Activated CD4-positive, alpha-beta memory T cell treated with anti-CD3 and anti-CD28 coated beads for 36 hours (primary cell): Measurements from ENCODE around the gene SPTBN1. TPM values are rescaled to one million over a fixed set of nuclear protein-coding genes. Genes with fewer than 3 reads are reported as not detected.

Experiments
- CTCF ChIA-PET: fragments of 350-600 bp; sonication (Branson Sonifier 250); formaldehyde crosslinking; loops from one replicate; lab custom pipeline; 2021; ENCODE audit warnings: antibody characterized with exemption, inconsistent platforms; lab: Charles Lee
- POLR2A ChIA-PET: fragments of 350-600 bp; sonication (Branson Sonifier 250); formaldehyde crosslinking; loops from one replicate; lab custom pipeline; 2021; ENCODE audit warnings: antibody characterized with exemption; lab: Charles Lee
- DNase-seq: peaks from one replicate; pipeline ENCODE4 v3.0.0-alpha.2; 2020
- H3K27ac Mint-ChIP-seq: one replicate; pipeline ENCODE4 v1.8.0; 2021; ENCODE audit warnings: mixed read lengths
- H3K27me3 Mint-ChIP-seq: one replicate; pipeline ENCODE4 v1.8.0; 2021; ENCODE audit warnings: mixed read lengths
- H3K36me3 Mint-ChIP-seq: one replicate; pipeline ENCODE4 v1.8.0; 2021; ENCODE audit warnings: mixed read lengths
- H3K4me1 Mint-ChIP-seq: one replicate; pipeline ENCODE4 v1.8.0; 2021; ENCODE audit warnings: low read depth, mixed read lengths
- H3K4me3 Mint-ChIP-seq: one replicate; pipeline ENCODE4 v1.8.0; 2021; ENCODE audit warnings: mild to moderate bottlenecking, mixed read lengths
- H3K9me3 Mint-ChIP-seq: one replicate; pipeline ENCODE4 v1.8.0; 2021; ENCODE audit warnings: mixed read lengths
- intact Hi-C: fragments of 100-400 bp; cut with micrococcal nuclease; formaldehyde crosslinking; loops from one replicate; pipeline ENCODE4 v1.15.1; 2023
- total RNA-seq, 2 experiments: library from RNA; stranded (reverse); gene quantifications; one replicate each; pipeline ENCODE4 v1.2.3, GENCODE V29; 2021

Gene SPTBN1
- total RNA-seq, 2 experiments from 2014 or later, result 67.5 to 68.1 TPM

DNA sequence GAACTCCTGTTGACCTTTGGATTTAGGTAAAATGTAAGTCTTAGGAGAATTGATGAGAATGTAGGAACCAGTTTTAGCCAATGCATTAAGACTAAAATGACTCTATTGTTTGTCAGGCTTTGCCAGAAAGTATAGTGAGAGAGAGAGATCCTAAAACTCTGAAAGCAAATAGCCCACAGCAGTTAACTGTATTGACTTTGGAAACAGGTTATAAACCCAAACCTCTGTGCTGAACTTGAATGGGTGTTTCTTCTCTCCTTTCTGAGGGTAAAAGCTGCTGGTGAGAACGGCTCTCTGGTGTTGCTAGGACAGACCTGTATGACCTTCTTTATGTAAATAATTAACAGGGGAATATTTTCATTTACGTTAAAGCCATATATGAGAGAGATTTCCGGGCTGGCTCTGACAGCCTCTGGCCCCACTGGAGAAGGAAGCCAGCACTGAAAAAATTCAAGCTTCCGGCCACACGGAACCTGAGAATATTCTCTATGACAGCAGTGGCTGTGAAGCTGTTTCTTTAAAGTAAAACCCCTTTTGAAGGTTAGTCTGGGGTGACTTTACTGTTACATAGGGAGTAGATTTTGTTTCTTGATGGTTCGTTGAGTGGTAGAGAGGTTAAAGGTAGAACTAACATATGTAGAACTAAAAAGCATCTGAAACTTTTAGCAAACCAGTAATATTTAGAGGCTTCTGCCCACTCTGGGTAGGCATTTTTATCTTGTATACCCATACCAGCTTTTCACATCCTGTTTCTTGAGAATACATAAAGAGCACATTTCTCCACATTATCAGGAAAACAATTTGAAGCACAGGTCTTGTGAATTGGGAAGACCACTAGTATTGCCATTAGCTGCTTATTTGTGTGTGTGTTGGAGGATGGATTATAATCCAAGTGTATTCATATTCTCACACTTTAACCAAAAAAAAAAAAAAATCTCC is 123.8 kb downstream of the SPTBN1 start:
- Mint-ChIP-seq H3K27me3 (no peaks in the 10 kb centered on the region), H3K4me1 (peaks cover 90% of the 10 kb centered on the region), H3K27ac (peak overlapping the region; percentile 81), H3K9me3 (no peaks in the 10 kb centered on the region), H3K36me3 (peaks cover 5% of the 10 kb centered on the region), H3K4me3 (peak overlapping the region; percentile 51)
- ChIA-PET POLR2A (interaction anchor here (0.5 to 3.5 kb wide), 7 partner anchors 9 to 1029 kb away, joined by 3 to 25 read pairs (median 3); no protein-coding TSS in a partner anchor), CTCF (interaction anchor here (0.7 to 1.1 kb wide), 3 partner anchors 8 to 22 kb away, joined by 3 to 5 read pairs (median 3); no protein-coding TSS in a partner anchor)
- intact Hi-C loops, result loop anchor here (10.0 kb wide), 2 partner anchors 555 to 795 kb away; partner anchors contain the start of genes ASB3 and ERLEC1
- DNase-seq, result no peak

GRCh38 chr2:54581326-54582039 is 125.4 kb downstream of the SPTBN1 start:
- POLR2A ChIA-PET, result interaction anchor here (0.7 to 3.5 kb wide), 5 partner anchors 9 to 22 kb away, joined by 3 to 25 read pairs (median 5); no protein-coding TSS in a partner anchor
- H3K27me3 Mint-ChIP-seq, result no peaks in the 10 kb centered on the region
- no peaks in the 10 kb centered on the region for H3K9me3 Mint-ChIP-seq
- H3K4me3 Mint-ChIP-seq, result no peak overlapping the region
- peak overlapping the region; percentile 47 for H3K27ac Mint-ChIP-seq
- intact Hi-C loops, result no loop called here
- CTCF ChIA-PET, result interaction anchor here (0.5 to 1.6 kb wide), 6 partner anchors 10 to 971 kb away, joined by 3 to 7 read pairs (median 4); no protein-coding TSS in a partner anchor
- peaks cover 91% of the 10 kb centered on the region for H3K4me1 Mint-ChIP-seq
- DNase-seq, result no peak
- H3K36me3 Mint-ChIP-seq, result no peaks in the 10 kb centered on the region

DNA sequence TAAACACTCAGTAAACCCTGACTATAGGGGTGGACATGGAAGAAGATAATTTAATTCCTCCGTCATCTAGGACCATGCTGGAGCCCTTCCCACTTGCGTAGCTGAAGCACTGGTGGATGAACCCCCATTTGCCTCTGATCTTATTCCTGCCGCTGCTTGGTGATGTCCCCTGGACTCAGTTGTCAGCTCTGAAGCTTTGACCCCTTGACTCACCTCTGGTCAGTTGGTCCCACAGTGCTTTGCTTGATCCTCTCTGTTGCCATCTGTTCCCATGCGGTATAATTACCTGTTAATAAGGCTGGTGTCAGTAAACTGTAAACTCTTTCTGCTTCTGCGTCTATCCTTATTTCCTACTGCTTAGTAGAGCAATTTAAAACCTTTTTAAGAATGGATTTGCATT is 126.9 kb downstream of the SPTBN1 start:
- no peak overlapping the region for H3K4me3 Mint-ChIP-seq
- ChIA-PET CTCF (no interaction called here), POLR2A (interaction anchor here (1.9 kb wide), 1 partner anchor 12 kb away, joined by 7 read pairs; no protein-coding TSS in a partner anchor)
- no peaks in the 10 kb centered on the region for H3K36me3 Mint-ChIP-seq
- no peak for DNase-seq
- no peaks in the 10 kb centered on the region for H3K27me3 Mint-ChIP-seq
- no peaks in the 10 kb centered on the region for H3K9me3 Mint-ChIP-seq
- intact Hi-C loops, result no loop called here
- no peak overlapping the region for H3K27ac Mint-ChIP-seq
- peaks cover 91% of the 10 kb centered on the region for H3K4me1 Mint-ChIP-seq

DNA sequence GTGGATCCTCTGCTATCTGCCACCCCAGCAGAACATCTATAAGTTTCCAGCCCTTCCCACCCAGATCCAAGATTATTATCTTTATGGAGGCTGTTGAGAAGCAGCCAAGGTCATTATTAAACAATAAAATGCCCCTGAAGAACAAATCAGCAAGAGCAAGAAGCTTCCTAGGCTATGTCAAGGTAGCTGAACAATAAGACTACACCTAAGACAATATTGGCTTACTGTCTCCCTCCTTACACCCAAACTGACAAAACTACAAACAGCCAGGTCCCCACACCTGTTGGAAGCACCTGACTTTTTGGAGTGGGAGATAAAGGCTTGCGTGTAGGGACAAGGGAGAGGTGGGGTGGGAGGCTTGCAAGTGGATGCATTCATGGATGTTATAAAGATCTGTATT is 128.5 kb downstream of the SPTBN1 start:
- POLR2A ChIA-PET, result interaction anchor here (1.1 kb wide), 1 partner anchor 25 kb away, joined by 3 read pairs; no protein-coding TSS in a partner anchor
- intact Hi-C loops, result no loop called here
- CTCF ChIA-PET, result no interaction called here
- Mint-ChIP-seq H3K36me3 (no peaks in the 10 kb centered on the region), H3K9me3 (no peaks in the 10 kb centered on the region), H3K27me3 (no peaks in the 10 kb centered on the region), H3K4me1 (peaks cover 93% of the 10 kb centered on the region), H3K4me3 (no peak overlapping the region), H3K27ac (no peak overlapping the region)
- no peak for DNase-seq

DNA sequence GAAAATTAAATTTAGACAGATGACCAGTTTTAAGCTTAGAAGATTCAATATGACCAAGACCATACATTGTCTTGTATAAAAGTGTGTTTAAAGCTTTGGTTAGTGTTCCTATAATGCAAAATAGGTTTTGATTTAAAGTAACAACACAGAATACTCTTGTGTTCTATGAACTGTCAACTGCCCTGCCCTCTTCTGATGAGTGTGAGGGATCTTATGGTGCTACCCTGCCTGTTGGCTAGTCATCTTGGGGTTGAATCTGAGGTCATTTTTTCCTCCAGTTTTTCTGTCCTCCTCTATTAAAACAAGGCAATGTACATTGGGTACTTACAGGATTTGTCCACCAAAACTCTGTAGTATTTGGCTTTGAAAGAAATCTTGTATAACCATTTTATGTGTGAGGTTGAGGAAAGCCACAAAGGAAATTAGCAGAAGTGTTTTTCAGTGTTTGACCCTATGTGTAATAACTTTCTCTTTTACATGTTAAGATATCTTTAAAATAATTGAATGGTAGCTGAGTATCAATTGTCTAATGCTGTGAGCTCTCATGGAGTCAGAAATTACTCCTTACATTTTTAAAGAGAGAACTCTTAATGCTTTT is 129.1 kb downstream of the SPTBN1 start:
- H3K4me3 Mint-ChIP-seq, result peak overlapping the region; percentile 10
- H3K27me3 Mint-ChIP-seq, result no peaks in the 10 kb centered on the region
- POLR2A ChIA-PET, result interaction anchor here (1.1 to 1.5 kb wide), 2 partner anchors 10 to 25 kb away, joined by 3 read pairs; no protein-coding TSS in a partner anchor
- H3K27ac Mint-ChIP-seq, result peak overlapping the region; percentile 50
- CTCF ChIA-PET, result no interaction called here
- H3K9me3 Mint-ChIP-seq, result no peaks in the 10 kb centered on the region
- intact Hi-C loops, result loop anchor here (5.0 kb wide), 1 partner anchor 52 kb away; no protein-coding TSS in a partner anchor
- no peak for DNase-seq
- H3K4me1 Mint-ChIP-seq, result peaks cover 92% of the 10 kb centered on the region
- H3K36me3 Mint-ChIP-seq, result no peaks in the 10 kb centered on the region

DNA sequence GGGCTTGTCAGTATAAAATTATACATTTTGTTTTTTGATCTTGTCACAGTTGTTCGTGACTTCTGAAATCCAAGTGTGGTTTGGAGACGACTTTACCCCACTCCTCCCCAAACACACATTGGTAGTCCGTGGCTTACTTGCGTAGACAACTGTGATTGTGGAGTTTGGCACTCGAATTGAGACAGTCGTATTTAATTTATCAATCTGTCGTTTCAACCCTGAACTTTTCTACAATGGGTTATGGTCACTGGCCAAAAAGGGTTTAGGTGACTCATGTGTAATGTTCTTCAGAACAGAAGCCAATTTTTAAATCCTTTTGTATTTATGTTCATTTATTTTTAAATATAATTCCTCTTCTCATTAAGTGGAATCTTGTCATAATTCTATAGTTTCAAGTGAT is 129.9 kb downstream of the SPTBN1 start:
- H3K27ac Mint-ChIP-seq, result peak overlapping the region; percentile 50
- CTCF ChIA-PET, result no interaction called here

DNA sequence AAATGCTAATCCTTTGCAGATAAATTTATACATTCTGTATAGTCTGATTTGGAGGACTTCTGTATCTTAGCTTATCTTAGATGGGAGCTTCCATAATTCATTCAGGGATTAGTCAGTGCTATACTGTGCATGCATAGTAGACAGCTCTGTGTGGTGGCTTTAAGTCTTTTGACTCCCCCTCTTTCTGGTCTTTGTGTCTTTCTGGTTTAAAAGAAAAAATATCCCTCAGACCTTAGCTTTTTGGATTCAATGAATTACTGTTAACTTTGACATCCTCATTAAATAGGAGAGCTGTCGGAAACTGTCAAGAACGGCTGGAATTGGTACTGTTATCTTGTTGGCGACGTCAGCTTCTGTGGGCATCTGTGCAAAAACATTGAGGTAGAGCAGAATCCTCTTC is 130.4 kb downstream of the SPTBN1 start:
- H3K36me3 Mint-ChIP-seq, result no peaks in the 10 kb centered on the region
- ChIA-PET POLR2A (interaction anchor here (0.9 to 2.0 kb wide), 3 partner anchors 9 to 28 kb away, joined by 3 to 11 read pairs (median 3); no protein-coding TSS in a partner anchor), CTCF (interaction anchor here (1.1 kb wide), 1 partner anchor 28 kb away, joined by 4 read pairs; no protein-coding TSS in a partner anchor)
- no peak for DNase-seq
- H3K4me1 Mint-ChIP-seq, result peaks cover 96% of the 10 kb centered on the region
- H3K4me3 Mint-ChIP-seq, result no peak overlapping the region
- H3K27me3 Mint-ChIP-seq, result no peaks in the 10 kb centered on the region
- H3K9me3 Mint-ChIP-seq, result no peaks in the 10 kb centered on the region
- H3K27ac Mint-ChIP-seq, result no peak overlapping the region
- intact Hi-C loops, result loop anchor here (5.0 kb wide), 1 partner anchor 51 kb away; no protein-coding TSS in a partner anchor

More for the DNA sequence above, 129.9 kb downstream of the SPTBN1 start:
- Mint-ChIP-seq H3K9me3 (no peaks in the 10 kb centered on the region), H3K4me3 (peak overlapping the region; percentile 31), H3K4me1 (peaks cover 96% of the 10 kb centered on the region), H3K27me3 (no peaks in the 10 kb centered on the region), H3K36me3 (no peaks in the 10 kb centered on the region)
- POLR2A ChIA-PET, result interaction anchor here (0.9 to 2.0 kb wide), 3 partner anchors 9 to 27 kb away, joined by 3 to 11 read pairs (median 3); no protein-coding TSS in a partner anchor
- DNase-seq, result no peak
- intact Hi-C loops, result loop anchor here (5.0 kb wide), 1 partner anchor 51 kb away; no protein-coding TSS in a partner anchor

- Mint-ChIP-seq H3K27me3 (no peaks in the 10 kb centered on the region), H3K4me1 (peaks cover 95% of the 10 kb centered on the region), H3K4me3 (no peak overlapping the region), H3K27ac (peak overlapping the region; percentile 11), H3K36me3 (no peaks in the 10 kb centered on the region), H3K9me3 (no peaks in the 10 kb centered on the region)
- ChIA-PET POLR2A (interaction anchor here (0.9 to 2.0 kb wide), 2 partner anchors 12 to 28 kb away, joined by 3 to 11 read pairs; no protein-coding TSS in a partner anchor), CTCF (interaction anchor here (1.1 kb wide), 1 partner anchor 29 kb away, joined by 4 read pairs; no protein-coding TSS in a partner anchor)
- DNase-seq, result no peak
- intact Hi-C loops, result loop anchor here (5.0 kb wide), 1 partner anchor 50 kb away; no protein-coding TSS in a partner anchor
Observed at GRCh38 chr2:54587171-54588016, 131.3 kb downstream of the SPTBN1 start.

- Mint-ChIP-seq H3K4me3 (no peak overlapping the region), H3K36me3 (no peaks in the 10 kb centered on the region), H3K9me3 (no peaks in the 10 kb centered on the region), H3K27me3 (no peaks in the 10 kb centered on the region), H3K27ac (peak overlapping the region; percentile 87), H3K4me1 (peaks cover 95% of the 10 kb centered on the region)
- ChIA-PET POLR2A (interaction anchor here (1.1 to 4.9 kb wide), 3 partner anchors 16 to 29 kb away, joined by 4 to 25 read pairs (median 6); no protein-coding TSS in a partner anchor), CTCF (no interaction called here)
- no peak for DNase-seq
- intact Hi-C loops, result loop anchor here (5.0 kb wide), 1 partner anchor 49 kb away; no protein-coding TSS in a partner anchor
Observed at GRCh38 chr2:54588244-54588899, 132.2 kb downstream of the SPTBN1 start.

GRCh38 chr2:54589038-54589339 is 132.9 kb downstream of the SPTBN1 start:
- no peaks in the 10 kb centered on the region for H3K36me3 Mint-ChIP-seq
- H3K4me1 Mint-ChIP-seq, result peaks cover 91% of the 10 kb centered on the region
- no peak for DNase-seq
- ChIA-PET POLR2A (interaction anchor here (1.1 to 4.9 kb wide), 4 partner anchors 9 to 30 kb away, joined by 4 to 25 read pairs (median 6); no protein-coding TSS in a partner anchor), CTCF (no interaction called here)
- no peaks in the 10 kb centered on the region for H3K9me3 Mint-ChIP-seq
- peak overlapping the region; percentile 94 for H3K27ac Mint-ChIP-seq
- H3K4me3 Mint-ChIP-seq, result peak overlapping the region; percentile 48
- intact Hi-C loops, result loop anchor here (1.0 to 5.0 kb wide), 3 partner anchors 15 to 48 kb away; no protein-coding TSS in a partner anchor
- H3K27me3 Mint-ChIP-seq, result no peaks in the 10 kb centered on the region
